Dermis microvascular lymphatic vessel endothelial cell (primary cell): ENCODE data around the gene ZNF431. TPM values are rescaled to one million over a fixed set of nuclear protein-coding genes. Genes with fewer than 3 reads are reported as not detected.
A peak's percentile ranks its signal among the peaks of the same experiment; 100 is the strongest.
"Not testable (repeated sequence)": the region's sequence is repeated elsewhere in the genome, so short reads cannot be mapped to it uniquely, and the experiment has no call there.

Experiments
- DNase-seq, 2 donors: peaks; one replicate each; pipeline versions ENCODE4 v3.0.0 to v3.0.0-alpha.2; 2010; ENCODE audit warnings: low read depth in 2 of 2
- total RNA-seq: library from RNA; depleted of rRNA; stranded (reverse); fragments of >200 nt; gene quantifications from 2 replicates; pipeline ENCODE4 v1.2.1, GENCODE V29; 2014

Gene ZNF431
- total RNA-seq: 2.8 and 4.3 TPM in 2 replicates

DNA sequence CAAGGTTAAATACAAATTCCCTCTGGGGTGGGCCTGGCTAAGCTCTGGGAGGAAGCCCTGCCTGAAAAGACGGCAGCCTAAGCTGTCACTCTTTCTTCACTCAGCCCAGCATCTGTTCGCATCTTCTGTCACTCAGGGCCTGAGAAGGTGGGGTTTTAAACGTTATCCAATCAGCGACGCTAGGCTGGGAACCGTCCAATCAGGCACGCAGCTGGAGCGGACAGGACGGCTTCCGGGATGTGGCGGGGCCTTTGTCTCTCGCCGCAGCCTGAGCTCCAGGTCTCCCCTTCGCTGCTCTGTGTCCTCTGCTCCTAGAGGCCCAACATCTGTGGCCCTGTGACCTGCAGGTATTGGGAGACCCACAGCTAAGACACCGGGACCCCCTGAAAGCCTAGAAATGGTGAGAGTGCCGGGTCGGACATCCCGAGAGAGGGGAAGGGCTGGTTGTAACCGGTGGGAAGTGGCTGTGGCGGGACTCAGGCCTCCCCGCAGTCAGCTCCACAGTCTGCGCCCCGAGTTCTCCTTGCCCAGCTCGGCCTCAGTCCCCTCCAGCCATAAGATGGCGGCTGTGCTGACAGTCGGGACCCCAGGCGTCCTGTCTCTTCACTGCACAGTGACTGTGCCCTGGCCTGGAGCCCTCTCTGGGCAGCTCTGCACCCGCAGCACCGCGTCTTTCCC, at the start of gene ZNF431:
TSS of gene ZNF431 (plus strand) at position 254 of the 678 bp plus-strand sequence. CDS start at position 398, 144 bp downstream.
- peak; percentile 89 to 95 for DNase-seq

GRCh38 chr19:21092109-21092508, 49.7 kb upstream of the ZNF431 start:
- no peak for DNase-seq

GRCh38 chr19:21094347-21095025, 47.4 kb upstream of the ZNF431 start:
- no peak for DNase-seq

DNA sequence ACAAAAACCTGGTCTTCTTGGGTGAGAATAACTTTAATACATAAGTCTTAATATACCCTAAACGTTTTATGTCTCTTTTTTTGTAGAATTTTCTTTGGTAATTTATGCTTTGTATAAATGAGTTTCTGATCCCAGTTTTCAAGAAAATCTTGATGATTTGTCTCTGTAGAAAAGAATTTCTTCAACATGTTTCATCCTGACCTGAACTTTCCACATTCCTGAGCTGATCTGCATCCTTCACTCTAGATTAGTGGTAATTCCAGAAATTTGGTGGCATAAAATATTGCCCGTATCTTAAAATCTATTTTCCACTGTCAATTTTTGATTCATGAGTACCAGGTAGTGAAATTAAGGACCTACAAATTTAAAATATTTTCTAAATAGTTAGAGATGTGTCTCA, 43.5 kb upstream of the ZNF431 start:
- no peak for DNase-seq

DNA sequence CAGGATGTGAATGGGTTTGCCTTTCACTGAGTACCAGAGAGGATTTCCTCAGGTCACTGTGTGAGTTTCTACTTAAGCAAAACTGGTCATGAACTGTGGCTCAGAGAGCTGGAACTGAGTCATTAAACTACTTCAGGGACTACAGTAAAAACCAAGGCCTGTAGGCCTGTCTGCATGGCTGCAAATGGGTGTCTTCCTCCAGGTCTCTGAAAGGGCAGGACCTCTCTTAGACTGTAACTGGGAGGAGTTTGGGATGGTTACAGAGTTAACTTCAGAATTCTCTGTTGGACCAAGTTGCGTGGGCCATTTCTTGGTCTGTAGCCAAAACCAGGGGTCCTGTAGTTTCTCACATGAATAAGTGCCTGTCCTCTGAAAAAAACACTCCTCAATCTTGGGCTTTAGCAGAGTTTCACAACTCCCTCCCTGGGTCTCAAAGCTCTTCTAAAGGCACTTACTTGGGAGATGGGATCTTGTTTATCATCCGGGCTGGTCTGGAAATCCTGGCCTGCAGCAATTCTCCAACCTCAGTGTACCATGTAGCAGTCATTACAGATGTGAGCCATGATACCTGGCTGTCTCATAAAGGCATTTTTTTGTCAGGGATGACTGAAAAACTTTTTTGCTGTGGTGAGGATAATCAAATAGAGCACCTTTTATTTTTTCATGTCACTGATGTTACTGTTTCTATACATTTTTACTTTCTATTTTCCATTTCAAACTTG, 40.2 kb upstream of the ZNF431 start:
- DNase-seq: no peak

- no peak for DNase-seq
These were observed 32.7 kb upstream of the ZNF431 start for GRCh38 chr19:21109116-21109515.

- no peak for DNase-seq
These were observed 31.7 kb upstream of the ZNF431 start for GRCh38 chr19:21110183-21110582.

DNA sequence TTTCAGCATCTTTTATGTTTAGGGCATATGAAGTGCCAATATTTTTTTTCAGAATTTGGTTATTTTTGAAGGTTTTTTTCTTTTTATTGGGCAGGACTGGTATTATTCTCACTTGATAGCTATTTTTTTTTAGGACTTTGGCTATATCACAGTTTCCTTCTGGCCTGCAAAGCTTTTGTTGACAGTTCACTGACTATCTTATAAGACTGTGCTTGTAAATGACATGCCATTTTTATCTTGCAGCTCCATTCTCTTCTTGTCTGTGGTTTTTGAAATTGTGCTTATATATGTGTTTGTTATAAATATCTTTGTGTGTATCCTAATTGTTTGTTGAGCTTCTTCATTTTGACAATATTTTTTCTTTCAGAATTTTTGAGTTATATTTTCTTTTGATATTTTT, 26.4 kb upstream of the ZNF431 start:
- DNase-seq: no peak

GRCh38 chr19:21117041-21117907, 24.6 kb upstream of the ZNF431 start:
- no peak for DNase-seq

DNA sequence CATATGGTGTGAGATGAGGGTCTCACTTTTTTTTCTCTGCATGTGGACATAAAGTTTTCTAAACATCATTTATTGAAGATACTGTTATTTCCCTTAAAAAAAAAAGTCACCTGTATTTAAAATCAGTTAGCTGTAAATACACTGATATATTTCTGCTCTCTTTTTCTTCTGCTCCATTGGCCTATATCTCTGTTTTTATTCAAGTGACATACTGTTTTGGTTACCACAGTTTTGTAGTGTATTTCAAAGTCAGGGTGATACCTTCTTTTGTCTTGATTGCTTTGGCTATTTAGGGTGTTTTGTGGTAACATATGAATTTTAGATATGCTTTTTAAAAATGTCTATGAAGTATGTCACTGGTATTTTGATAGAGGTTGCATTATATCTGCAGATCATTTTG, 15.8 kb upstream of the ZNF431 start:
- no peak for DNase-seq

GRCh38 chr19:21127001-21127400, 14.8 kb upstream of the ZNF431 start:
- DNase-seq: no peak

DNA sequence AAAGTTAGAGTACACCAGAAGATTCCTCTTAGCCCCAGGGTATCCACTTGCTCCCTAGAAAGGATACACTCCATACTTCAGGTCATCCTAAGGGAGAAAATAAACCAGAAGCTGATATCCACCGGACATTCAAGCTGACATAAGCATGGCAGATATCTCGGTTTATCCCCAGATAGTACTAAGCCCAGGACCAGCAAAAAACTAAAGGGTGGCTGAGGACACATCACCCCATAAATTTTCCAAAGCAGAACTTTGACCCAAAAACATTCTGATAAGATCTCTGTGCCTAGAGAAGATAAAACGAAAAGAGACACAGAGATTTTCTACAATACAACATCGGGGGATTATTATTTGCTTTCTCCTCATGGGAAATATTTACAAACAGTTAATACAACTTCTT, 13.9 kb upstream of the ZNF431 start:
- DNase-seq: no peak

DNA sequence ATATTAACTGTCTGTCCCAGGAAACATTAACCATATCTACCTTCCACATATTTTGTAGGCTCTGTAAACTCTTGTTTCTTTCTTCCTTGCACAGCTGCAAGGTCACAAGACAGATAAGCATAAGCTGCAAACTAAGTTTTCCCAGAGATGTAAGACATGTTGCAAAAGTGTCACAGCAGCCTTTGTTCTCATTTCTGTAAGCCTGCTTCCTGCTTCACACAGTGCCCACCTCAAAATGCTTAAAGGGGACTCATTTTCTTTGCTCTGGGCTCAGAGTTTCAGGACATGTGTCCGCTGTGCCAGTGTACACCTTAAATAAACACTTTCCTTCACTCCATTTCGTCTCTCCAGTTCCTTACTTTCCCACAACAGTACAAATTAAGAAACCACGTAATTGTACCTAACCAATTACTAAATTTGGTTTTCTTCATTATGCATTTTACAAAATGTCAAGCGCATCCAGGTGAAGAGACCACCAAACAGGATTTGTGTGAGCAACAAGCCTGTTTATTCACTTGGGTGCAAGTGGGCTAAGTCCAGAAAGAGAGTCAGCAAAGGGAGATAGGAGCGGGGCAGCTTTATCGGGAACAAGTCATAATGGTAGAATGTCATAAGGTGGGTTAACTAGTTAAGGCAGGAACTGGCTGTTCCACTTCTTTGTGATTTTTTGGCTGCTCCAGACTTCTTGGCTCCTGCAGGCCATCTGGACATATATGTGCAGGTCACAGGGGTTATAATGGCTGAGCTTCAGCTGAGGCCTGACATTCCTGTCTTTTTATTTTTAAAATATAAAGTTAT, 12.7 kb upstream of the ZNF431 start:
- DNase-seq: no peak

DNA sequence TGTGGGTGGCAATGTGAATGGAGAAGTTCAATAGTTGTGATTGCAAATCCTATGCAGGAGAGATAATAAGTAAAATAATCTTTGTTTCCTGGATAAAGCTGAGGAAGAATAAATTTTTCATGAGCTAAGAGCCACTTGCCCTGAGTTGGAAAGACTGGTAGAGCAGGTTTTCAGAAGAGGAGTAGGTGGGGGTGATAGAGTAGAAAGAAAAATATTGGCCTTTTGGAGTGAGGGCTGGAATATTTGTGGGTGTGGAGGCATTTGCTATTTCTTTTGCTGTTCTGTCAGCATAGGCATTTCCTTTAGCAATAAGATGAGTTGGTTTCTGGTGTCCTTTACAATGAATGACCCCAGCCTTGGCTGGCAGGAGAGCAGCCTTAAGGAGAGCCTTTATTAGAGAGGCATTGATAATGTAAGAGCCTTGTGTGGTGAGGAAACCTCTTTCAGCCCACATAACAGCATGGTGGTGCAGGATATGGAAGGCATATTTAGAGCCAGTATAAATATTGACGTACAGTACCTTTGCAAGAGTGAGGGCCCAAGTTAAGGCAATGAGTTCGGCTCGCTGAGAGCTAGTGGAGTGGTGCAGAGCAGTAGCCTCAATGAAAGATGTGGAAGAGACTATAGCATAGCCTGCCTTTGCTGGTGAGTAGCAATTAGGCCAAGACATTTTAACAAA, 11.6 kb upstream of the ZNF431 start:
- DNase-seq: no peak

DNA sequence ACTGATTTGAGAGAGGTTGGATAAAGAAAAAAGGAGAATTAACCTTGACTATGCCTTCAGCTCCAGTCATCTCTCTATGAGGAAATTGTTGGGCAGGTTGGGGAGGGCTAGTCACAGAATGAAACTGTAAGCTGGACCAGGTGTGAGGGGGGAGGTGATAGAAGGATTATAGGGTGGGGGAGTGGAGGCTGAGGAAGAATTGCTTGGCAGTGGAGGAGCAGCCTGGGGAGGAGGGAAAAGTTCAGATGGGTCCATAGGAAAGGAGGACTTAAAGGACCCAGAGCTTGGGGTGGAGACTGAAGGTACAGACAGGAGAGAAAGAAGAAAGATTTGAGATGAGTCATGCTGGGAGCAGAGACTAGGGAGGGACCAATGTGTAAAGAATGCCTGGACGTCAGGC, 8.2 kb upstream of the ZNF431 start:
- no peak for DNase-seq

DNA sequence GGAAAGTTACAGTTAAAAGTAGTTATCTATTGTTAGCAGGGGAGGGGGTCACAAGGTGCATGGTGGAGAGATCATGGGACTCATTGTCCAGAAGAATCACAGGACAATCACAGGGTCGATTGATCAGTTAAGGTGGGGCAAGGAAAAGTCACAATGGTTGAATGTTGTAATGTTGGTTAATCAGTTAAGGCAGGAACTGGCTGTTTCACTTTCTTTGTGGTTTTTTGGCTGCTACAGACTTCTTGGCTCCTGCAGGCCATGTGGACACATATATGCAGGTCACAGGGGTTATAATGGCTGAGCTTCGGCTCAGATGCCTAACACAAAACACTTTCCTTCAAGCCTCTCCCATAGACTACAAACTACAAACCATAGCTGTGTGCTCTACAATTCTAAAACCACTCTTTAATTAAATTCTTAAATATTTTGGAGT, 6.9 kb upstream of the ZNF431 start:
- DNase-seq: no peak

- DNase-seq: no peak
These were observed 6.4 kb upstream of the ZNF431 start for GRCh38 chr19:21135433-21135832.

- no peak for DNase-seq
These were observed 3.7 kb upstream of the ZNF431 start for GRCh38 chr19:21138130-21138529.

- not testable (repeated sequence) for DNase-seq
These were observed 834 bp upstream of the ZNF431 start for GRCh38 chr19:21141006-21141405.

GRCh38 chr19:21143428-21143827, 1.6 kb downstream of the ZNF431 start:
- DNase-seq: no peak
